Liver (tissue), 9 donors: ENCODE data around the gene SLC44A1. TPM values are rescaled to one million over a fixed set of nuclear protein-coding genes. Genes with fewer than 3 reads are reported as not detected.

Source experiments
- DNase-seq: peaks from one replicate; pipeline ENCODE4 v3.0.0-alpha.2; 2017; ENCODE audit warnings: low spot score
- H3K27ac ChIP-seq, 2 donors: one replicate each; pipeline ENCODE4 v1.7.0; 2013; ENCODE audit warnings: inconsistent platforms in 2 of 2, low read length in 2 of 2, control low read depth in 1 of 2, low read depth in 1 of 2, mild to moderate bottlenecking in 1 of 2
- H3K27me3 ChIP-seq, 4 donors: one replicate each; pipeline versions ENCODE4 v1.6.1 to v1.7.0; 2013; ENCODE audit warnings: low read length in 3 of 4, inconsistent platforms in 1 of 4, mild to moderate bottlenecking in 1 of 4, moderate library complexity in 1 of 4; ENCODE audit not compliant: control insufficient read depth in 4 of 4, insufficient read depth in 4 of 4
- H3K36me3 ChIP-seq, 4 donors: one replicate each; pipeline versions ENCODE4 v1.6.1 to v1.7.0; 2013; ENCODE audit warnings: low read length in 3 of 4, mild to moderate bottlenecking in 3 of 4, low read depth in 1 of 4, moderate library complexity in 1 of 4; ENCODE audit not compliant: control insufficient read depth in 4 of 4, insufficient read depth in 3 of 4
- H3K4me1 ChIP-seq, 4 donors: one replicate each; pipeline versions ENCODE4 v1.6.1 to v1.7.0; 2013; ENCODE audit warnings: low read length in 3 of 4, mild to moderate bottlenecking in 3 of 4, moderate library complexity in 1 of 4; ENCODE audit not compliant: control insufficient read depth in 4 of 4, insufficient read depth in 4 of 4
- H3K4me3 ChIP-seq, 3 donors: one replicate each; pipeline versions ENCODE4 v1.6.1 to v1.7.0; 2013; ENCODE audit warnings: low read length in 3 of 3, control low read depth in 1 of 3, low read depth in 1 of 3, mild to moderate bottlenecking in 1 of 3
- H3K9ac ChIP-seq, 2 donors: one replicate each; pipeline ENCODE4 v1.7.0; 2013; ENCODE audit warnings: low read length in 2 of 2, mild to moderate bottlenecking in 2 of 2, moderate library complexity in 2 of 2, control low read depth in 1 of 2, low read depth in 1 of 2
- H3K9me3 ChIP-seq, 4 donors: one replicate each; pipeline versions ENCODE4 v1.6.1 to v1.7.0; 2013; ENCODE audit warnings: low read length in 3 of 4; ENCODE audit not compliant: control insufficient read depth in 4 of 4
- FOXA1 ChIP-seq: IDR thresholded peaks from 2 replicates; pipeline ENCODE4 v1.6.1; 2016; ENCODE audit warnings: antibody characterized with exemption
- FOXA2 ChIP-seq: IDR thresholded peaks from 2 replicates; pipeline ENCODE4 v1.6.1; 2016; ENCODE audit warnings: antibody characterized with exemption
- HNF4A ChIP-seq, 2 donors: conservative IDR thresholded peaks; 2 replicates each; pipeline ENCODE4 v1.6.1; 2016; ENCODE audit warnings: antibody characterized with exemption in 2 of 2, mild to moderate bottlenecking in 2 of 2
- HNF4G ChIP-seq: IDR thresholded peaks from 2 replicates; pipeline ENCODE4 v1.6.1; 2016; ENCODE audit warnings: antibody characterized with exemption
- MAX ChIP-seq: IDR thresholded peaks from 2 replicates; pipeline ENCODE4 v1.6.1; 2016; ENCODE audit warnings: antibody characterized with exemption
- NR2F2 ChIP-seq: IDR thresholded peaks from 2 replicates; pipeline ENCODE4 v1.6.1; 2016; ENCODE audit warnings: antibody characterized with exemption
- RXRA ChIP-seq, 2 donors: IDR thresholded peaks; 2 replicates each; pipeline ENCODE4 v1.6.1; 2017 to 2018; ENCODE audit warnings: antibody characterized with exemption in 2 of 2, mild to moderate bottlenecking in 1 of 2
- SP1 ChIP-seq: IDR thresholded peaks from 2 replicates; pipeline ENCODE4 v1.6.1; 2018; ENCODE audit warnings: antibody characterized with exemption, mild to moderate bottlenecking
- TAF1 ChIP-seq: conservative IDR thresholded peaks from 2 replicates; pipeline ENCODE4 v1.6.1; 2016; ENCODE audit warnings: antibody characterized with exemption, mild to moderate bottlenecking
- YY1 ChIP-seq: IDR thresholded peaks from 2 replicates; pipeline ENCODE4 v1.6.1; 2016; ENCODE audit warnings: antibody characterized with exemption, mild to moderate bottlenecking
- ZBTB33 ChIP-seq: IDR thresholded peaks from 2 replicates; pipeline ENCODE4 v1.6.1; 2016; ENCODE audit warnings: antibody characterized with exemption
- WGBS: extraction: QIAGEN DNeasy Blood & Tissue Kit; methylation state at CpG from one replicate; pipeline ENCODE4 v1.1.7; 2013; 5-methylcytosine and 5-hydroxymethylcytosine counted together
- polyA plus RNA-seq, 2 donors: library from polyadenylated mRNA; stranded (reverse) in 1 of 2; unstranded in 1 of 2; fragments of 200-250 nt in 1 of 2; fragments of >200 nt in 1 of 2; fragmentation: Nextera tagmentation in 1 of 2; extraction: Ambion mirVana in 1 of 2; gene quantifications; one replicate each; pipeline versions ENCODE4 v1.2.1 to v1.2.3, GENCODE V29; 2013 to 2015
- total RNA-seq, 2 donors: library from RNA; depleted of rRNA; stranded (reverse); fragments of >200 nt; gene quantifications; one replicate each; pipeline ENCODE4 v1.2.3, GENCODE V29; 2014
- TF ChIP-seq, protein P1 (sequence below): IDR thresholded peaks from 2 replicates; pipeline ENCODE4 v1.6.1; 2016; ENCODE audit warnings: antibody characterized with exemption, mild to moderate bottlenecking
- TF ChIP-seq, protein P2 (sequence below): IDR thresholded peaks from 2 replicates; pipeline ENCODE4 v1.6.1; 2016; ENCODE audit warnings: antibody characterized with exemption
- TF ChIP-seq, protein P3 (sequence below): fragments of 150-350 bp; IDR thresholded peaks from 2 replicates; pipeline ENCODE4 v1.5.1; 2017; ENCODE audit warnings: improper control_type of control experiment, low read depth, low read length; ENCODE audit not compliant: missing input control
- donor health status: healthy.
- donor health status: healthy.
- donor health status: healthy.
- donor health status: healthy.
- donor health status: healthy.

Gene SLC44A1
- total and polyA plus RNA-seq, 4 donors: 18.1 to 73.1 (median 53.1) TPM

DNA sequence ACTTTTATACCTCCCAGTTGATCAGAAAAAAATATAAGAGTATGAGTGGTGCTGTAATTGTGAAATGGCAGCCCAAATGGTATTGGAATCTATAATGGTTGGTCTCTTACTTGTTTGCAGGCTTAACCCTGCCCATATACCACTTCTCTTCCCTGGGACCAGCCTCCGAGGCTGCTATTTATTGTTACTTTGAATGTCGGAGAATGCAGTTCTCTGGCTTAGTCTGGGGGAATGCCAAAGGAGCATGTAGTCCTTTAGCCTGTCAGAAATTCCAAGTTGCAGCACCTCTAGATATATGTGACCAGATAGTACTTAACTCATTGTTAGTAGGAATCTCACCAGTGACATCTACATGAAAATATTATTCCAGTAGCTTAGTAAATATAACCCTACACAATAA is 47.5 kb downstream of the SLC44A1 start:
- DNase-seq: no peak
- WGBS: 85% methylated on average over 2 of the region's 2 CpGs
- no peaks in the 10 kb centered on the region for H3K27me3 ChIP-seq
- no peaks in the 10 kb centered on the region for H3K36me3 ChIP-seq
- H3K4me1 ChIP-seq: peaks cover 12 to 21% (median 15%) of the 10 kb centered on the region in 4 donors
- H3K9ac ChIP-seq: no peak overlapping the region
- H3K4me3 ChIP-seq: no peak overlapping the region
- H3K9me3 ChIP-seq: no peaks in the 10 kb centered on the region
- TF ChIP-seq FOXA1 (no peak), TAF1 (no peak), MAX (no peak), NR2F2 (no peak), YY1 (no peak), ZBTB33 (no peak), SP1 (no peak), HNF4A (conservative IDR thresholded peaks at IDR 0.05) (no peak)
- TF ChIP-seq, protein P1, sequence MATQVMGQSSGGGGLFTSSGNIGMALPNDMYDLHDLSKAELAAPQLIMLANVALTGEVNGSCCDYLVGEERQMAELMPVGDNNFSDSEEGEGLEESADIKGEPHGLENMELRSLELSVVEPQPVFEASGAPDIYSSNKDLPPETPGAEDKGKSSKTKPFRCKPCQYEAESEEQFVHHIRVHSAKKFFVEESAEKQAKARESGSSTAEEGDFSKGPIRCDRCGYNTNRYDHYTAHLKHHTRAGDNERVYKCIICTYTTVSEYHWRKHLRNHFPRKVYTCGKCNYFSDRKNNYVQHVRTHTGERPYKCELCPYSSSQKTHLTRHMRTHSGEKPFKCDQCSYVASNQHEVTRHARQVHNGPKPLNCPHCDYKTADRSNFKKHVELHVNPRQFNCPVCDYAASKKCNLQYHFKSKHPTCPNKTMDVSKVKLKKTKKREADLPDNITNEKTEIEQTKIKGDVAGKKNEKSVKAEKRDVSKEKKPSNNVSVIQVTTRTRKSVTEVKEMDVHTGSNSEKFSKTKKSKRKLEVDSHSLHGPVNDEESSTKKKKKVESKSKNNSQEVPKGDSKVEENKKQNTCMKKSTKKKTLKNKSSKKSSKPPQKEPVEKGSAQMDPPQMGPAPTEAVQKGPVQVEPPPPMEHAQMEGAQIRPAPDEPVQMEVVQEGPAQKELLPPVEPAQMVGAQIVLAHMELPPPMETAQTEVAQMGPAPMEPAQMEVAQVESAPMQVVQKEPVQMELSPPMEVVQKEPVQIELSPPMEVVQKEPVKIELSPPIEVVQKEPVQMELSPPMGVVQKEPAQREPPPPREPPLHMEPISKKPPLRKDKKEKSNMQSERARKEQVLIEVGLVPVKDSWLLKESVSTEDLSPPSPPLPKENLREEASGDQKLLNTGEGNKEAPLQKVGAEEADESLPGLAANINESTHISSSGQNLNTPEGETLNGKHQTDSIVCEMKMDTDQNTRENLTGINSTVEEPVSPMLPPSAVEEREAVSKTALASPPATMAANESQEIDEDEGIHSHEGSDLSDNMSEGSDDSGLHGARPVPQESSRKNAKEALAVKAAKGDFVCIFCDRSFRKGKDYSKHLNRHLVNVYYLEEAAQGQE: no peak
- TF ChIP-seq, protein P2, sequence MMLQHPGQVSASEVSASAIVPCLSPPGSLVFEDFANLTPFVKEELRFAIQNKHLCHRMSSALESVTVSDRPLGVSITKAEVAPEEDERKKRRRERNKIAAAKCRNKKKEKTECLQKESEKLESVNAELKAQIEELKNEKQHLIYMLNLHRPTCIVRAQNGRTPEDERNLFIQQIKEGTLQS: no peak
- TF ChIP-seq, protein P3, sequence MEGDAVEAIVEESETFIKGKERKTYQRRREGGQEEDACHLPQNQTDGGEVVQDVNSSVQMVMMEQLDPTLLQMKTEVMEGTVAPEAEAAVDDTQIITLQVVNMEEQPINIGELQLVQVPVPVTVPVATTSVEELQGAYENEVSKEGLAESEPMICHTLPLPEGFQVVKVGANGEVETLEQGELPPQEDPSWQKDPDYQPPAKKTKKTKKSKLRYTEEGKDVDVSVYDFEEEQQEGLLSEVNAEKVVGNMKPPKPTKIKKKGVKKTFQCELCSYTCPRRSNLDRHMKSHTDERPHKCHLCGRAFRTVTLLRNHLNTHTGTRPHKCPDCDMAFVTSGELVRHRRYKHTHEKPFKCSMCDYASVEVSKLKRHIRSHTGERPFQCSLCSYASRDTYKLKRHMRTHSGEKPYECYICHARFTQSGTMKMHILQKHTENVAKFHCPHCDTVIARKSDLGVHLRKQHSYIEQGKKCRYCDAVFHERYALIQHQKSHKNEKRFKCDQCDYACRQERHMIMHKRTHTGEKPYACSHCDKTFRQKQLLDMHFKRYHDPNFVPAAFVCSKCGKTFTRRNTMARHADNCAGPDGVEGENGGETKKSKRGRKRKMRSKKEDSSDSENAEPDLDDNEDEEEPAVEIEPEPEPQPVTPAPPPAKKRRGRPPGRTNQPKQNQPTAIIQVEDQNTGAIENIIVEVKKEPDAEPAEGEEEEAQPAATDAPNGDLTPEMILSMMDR: no peak
- H3K27ac ChIP-seq: peak overlapping the region in 1 of 2 donors; percentile 22

DNA sequence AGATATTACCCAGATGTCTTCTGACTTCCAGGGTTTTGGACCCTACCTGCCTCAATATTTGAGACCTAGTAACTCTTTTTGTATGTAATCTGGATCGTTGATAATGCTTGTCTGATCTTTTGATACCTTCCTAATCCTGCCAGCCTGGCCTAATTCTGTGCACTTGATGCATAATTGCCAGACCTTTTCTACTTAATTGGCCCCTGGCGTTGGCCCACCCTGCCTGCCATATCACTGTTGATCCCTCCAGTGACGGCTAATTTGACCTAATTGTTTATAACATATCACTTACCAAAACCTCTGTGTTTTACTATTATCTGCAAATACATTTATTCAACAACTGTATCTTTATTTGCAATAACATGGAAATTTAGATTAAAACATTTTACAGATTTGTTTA is 49.0 kb downstream of the SLC44A1 start:
- Histone ChIP-seq H3K27ac (no peak overlapping the region), H3K36me3 (no peaks in the 10 kb centered on the region), H3K27me3 (no peaks in the 10 kb centered on the region), H3K4me1 (peaks cover 12 to 21% (median 15%) of the 10 kb centered on the region in 4 donors), H3K9ac (no peak overlapping the region), H3K9me3 (no peaks in the 10 kb centered on the region), H3K4me3 (no peak overlapping the region)
- TF ChIP-seq, protein P2: no peak
- TF ChIP-seq HNF4A (conservative IDR thresholded peaks at IDR 0.05) (no peak), YY1 (no peak), RXRA (IDR thresholded peaks at IDR 0.05) (no peak), HNF4G (no peak), FOXA2 (no peak)
- TF ChIP-seq, protein P3: no peak
- TF ChIP-seq, protein P1: no peak
- DNase-seq: no peak
- 88% methylated on average over 3 of the region's 3 CpGs for WGBS
